KMS-11 (cell line): ENCODE results near the gene TGFB2.

ENCODE experiments used
- H2AFZ ChIP-seq: fragments of 200-600 bp; sonication (generic); 2 replicates; pipeline ENCODE4 v1.6.1; 2016; ENCODE audit warnings: antibody characterized with exemption, mixed run types, low read depth
- H3K27ac ChIP-seq: fragments of 200-600 bp; sonication (generic); 2 replicates; pipeline ENCODE4 v1.6.1; 2016; ENCODE audit warnings: mild to moderate bottlenecking, mixed run types
- H3K27me3 ChIP-seq: fragments of 200-600 bp; sonication (generic); 2 replicates; pipeline ENCODE4 v1.6.1; 2017; ENCODE audit warnings: mild to moderate bottlenecking, low read depth, mixed run types, moderate library complexity; ENCODE audit not compliant: insufficient read depth
- H3K36me3 ChIP-seq: fragments of 200-600 bp; sonication (generic); 2 replicates; pipeline ENCODE4 v1.6.1; 2017; ENCODE audit warnings: mild to moderate bottlenecking, mixed run types; ENCODE audit not compliant: insufficient read depth
- H3K4me1 ChIP-seq: fragments of 200-600 bp; sonication (generic); 2 replicates; pipeline ENCODE4 v1.6.1; 2016; ENCODE audit warnings: mild to moderate bottlenecking, low read depth, mixed run types; ENCODE audit not compliant: poor library complexity, severe bottlenecking
- H3K4me2 ChIP-seq: fragments of 200-600 bp; sonication (generic); 2 replicates; pipeline ENCODE4 v1.7.0; 2016; ENCODE audit warnings: mild to moderate bottlenecking, mixed run types
- H3K4me3 ChIP-seq: fragments of 200-600 bp; sonication (generic); IDR thresholded peaks from 2 replicates; pipeline ENCODE4 v1.6.1; 2017; ENCODE audit warnings: low read depth, low read length, mixed read lengths; ENCODE audit not compliant: insufficient read depth
- H3K79me2 ChIP-seq: fragments of 200-600 bp; sonication (generic); 2 replicates; pipeline ENCODE4 v1.6.1; 2016; ENCODE audit warnings: low read depth, mixed run types; ENCODE audit not compliant: insufficient read depth
- H3K9ac ChIP-seq: fragments of 200-600 bp; sonication (generic); 2 replicates; pipeline ENCODE4 v1.6.1; 2016; ENCODE audit warnings: mild to moderate bottlenecking, mixed run types
- H4K20me1 ChIP-seq: fragments of 200-600 bp; sonication (generic); 2 replicates; pipeline ENCODE4 v1.6.1; 2016; ENCODE audit warnings: mild to moderate bottlenecking, mixed run types; ENCODE audit not compliant: insufficient read depth
- TF ChIP-seq, protein P1 (sequence below): fragments of 200-600 bp; sonication (generic); conservative IDR thresholded peaks from 2 replicates; pipeline ENCODE4 v1.6.1; 2017; ENCODE audit warnings: low read depth, mild to moderate bottlenecking, antibody characterized with exemption, low read length, moderate library complexity, mixed read lengths

The TGFB2 gene

DNA sequence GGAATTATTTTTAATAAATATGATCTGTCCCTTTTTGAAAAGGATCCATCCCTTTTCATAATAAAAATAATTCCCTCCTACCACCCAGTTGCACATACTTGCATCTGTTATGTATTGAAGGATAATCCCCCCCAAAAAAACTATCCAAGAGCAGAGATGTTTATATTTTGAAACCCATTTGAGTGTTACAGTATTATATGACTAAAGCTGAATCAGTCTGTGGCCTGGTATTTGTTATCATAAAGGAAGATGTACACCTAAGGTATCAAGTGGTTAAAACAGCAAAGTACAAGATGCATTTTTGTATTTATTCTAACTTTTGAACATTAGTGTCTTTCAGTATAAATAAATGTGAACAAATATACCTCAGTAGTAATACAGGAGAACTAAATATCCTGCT, 12.7 kb upstream of the TGFB2 start:
- no peak overlapping the region for H3K4me3 ChIP-seq
- H4K20me1 ChIP-seq, result no peaks in the 10 kb centered on the region; the same call in 1 of the 2 replicates
- TF ChIP-seq, protein P1, sequence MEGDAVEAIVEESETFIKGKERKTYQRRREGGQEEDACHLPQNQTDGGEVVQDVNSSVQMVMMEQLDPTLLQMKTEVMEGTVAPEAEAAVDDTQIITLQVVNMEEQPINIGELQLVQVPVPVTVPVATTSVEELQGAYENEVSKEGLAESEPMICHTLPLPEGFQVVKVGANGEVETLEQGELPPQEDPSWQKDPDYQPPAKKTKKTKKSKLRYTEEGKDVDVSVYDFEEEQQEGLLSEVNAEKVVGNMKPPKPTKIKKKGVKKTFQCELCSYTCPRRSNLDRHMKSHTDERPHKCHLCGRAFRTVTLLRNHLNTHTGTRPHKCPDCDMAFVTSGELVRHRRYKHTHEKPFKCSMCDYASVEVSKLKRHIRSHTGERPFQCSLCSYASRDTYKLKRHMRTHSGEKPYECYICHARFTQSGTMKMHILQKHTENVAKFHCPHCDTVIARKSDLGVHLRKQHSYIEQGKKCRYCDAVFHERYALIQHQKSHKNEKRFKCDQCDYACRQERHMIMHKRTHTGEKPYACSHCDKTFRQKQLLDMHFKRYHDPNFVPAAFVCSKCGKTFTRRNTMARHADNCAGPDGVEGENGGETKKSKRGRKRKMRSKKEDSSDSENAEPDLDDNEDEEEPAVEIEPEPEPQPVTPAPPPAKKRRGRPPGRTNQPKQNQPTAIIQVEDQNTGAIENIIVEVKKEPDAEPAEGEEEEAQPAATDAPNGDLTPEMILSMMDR, result no peak
- no peak overlapping the region for H3K4me2 ChIP-seq
- H3K27me3 ChIP-seq, result no peaks in the 10 kb centered on the region
- H3K27ac ChIP-seq, result no peak overlapping the region
- H3K4me1 ChIP-seq, result peaks cover 4% of the 10 kb centered on the region
- H3K9ac ChIP-seq, result no peak overlapping the region
- H3K79me2 ChIP-seq, result no peaks in the 10 kb centered on the region
- H3K36me3 ChIP-seq, result no peaks in the 10 kb centered on the region
- no peak overlapping the region for H2AFZ ChIP-seq

DNA sequence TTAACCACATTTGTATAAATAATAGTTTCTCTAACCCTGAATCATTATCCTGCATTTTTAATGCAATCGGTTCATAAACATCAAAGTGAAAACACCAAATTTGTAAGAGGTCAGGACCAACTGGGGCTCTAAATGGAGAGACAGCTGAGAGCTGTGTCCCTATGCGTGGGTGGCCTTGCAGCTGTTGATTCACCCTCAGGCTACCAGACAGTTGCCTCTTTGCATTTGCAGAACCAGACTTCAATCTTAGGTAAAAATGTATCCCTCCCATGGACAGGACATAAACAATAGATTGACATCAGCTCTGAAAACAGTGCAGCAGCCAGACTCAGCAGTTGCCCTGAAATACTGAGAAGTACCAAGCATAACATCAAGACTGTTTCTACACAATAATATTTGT, 8.8 kb upstream of the TGFB2 start:
- TF ChIP-seq, protein P1, result no peak
- Histone ChIP-seq H3K79me2 (no peaks in the 10 kb centered on the region), H3K4me3 (no peak overlapping the region), H4K20me1 (no peaks in the 10 kb centered on the region), H3K27ac (no peak overlapping the region), H3K36me3 (no peaks in the 10 kb centered on the region), H3K4me2 (no peak overlapping the region), H2AFZ (no peak overlapping the region), H3K27me3 (no peaks in the 10 kb centered on the region), H3K9ac (no peak overlapping the region), H3K4me1 (peaks cover 10% of the 10 kb centered on the region)

DNA sequence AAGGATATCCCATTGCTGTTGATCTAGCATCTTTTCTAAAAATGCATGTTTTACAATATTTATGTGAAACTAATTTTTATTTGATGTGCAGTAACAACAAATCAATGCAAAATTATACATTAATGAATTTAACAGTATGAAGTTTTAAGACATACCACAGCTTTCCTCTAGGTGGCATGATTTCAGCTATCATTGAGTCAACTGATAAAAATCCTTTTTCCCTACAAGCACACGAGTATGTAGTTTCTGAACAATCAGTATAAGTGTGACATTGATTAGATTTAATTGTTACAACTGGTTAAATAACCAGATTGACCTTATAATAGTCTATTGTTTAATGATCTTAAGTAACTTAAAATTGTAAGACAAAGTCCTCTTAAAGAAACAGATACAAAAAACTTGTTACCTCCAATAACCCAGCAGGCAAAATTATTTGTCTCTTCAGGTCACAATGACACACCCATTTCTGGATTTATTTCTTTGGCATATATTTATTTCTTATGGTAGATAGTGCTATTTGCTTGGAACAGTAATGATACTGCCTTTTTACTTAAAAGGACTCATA, 5.8 kb upstream of the TGFB2 start:
- Histone ChIP-seq H3K9ac (no peak overlapping the region), H3K27me3 (no peaks in the 10 kb centered on the region), H3K79me2 (no peaks in the 10 kb centered on the region), H3K36me3 (no peaks in the 10 kb centered on the region), H3K4me2 (no peak overlapping the region), H3K4me3 (no peak overlapping the region), H4K20me1 (no peaks in the 10 kb centered on the region), H2AFZ (no peak overlapping the region), H3K27ac (no peak overlapping the region), H3K4me1 (peaks cover 15% of the 10 kb centered on the region)
- TF ChIP-seq, protein P1, result peak; percentile 96

DNA sequence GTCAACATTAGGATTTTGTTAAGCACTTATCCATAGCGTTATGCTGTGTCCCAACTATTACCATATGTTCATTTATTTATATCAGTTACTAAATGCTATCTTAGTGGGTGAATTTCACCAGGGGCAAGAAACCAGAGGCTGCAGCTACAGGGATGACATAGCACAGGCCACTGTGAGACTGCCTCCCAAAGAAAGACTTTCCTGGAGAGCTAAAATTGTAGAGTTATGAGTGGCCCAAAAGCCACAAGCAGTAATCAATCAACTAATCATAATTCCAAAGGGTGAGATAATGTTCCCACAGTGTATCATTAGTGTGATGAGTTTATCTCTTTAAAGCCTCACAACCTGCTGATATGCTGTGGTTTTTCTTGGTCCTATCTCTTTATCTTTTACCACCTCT, 3.8 kb upstream of the TGFB2 start:
- no peaks in the 10 kb centered on the region for H3K79me2 ChIP-seq
- peaks cover 22% of the 10 kb centered on the region for H3K4me1 ChIP-seq
- TF ChIP-seq, protein P1, result no peak
- no peak overlapping the region for H2AFZ ChIP-seq
- H3K9ac ChIP-seq, result no peak overlapping the region
- no peaks in the 10 kb centered on the region for H3K27me3 ChIP-seq
- H3K36me3 ChIP-seq, result no peaks in the 10 kb centered on the region
- no peaks in the 10 kb centered on the region for H4K20me1 ChIP-seq
- no peak overlapping the region for H3K4me2 ChIP-seq
- H3K27ac ChIP-seq, result no peak overlapping the region
- H3K4me3 ChIP-seq, result no peak overlapping the region
